Stromal cell of bone marrow (primary cell): ENCODE results near the gene MDP1.
"Not testable (repeated sequence)": the region's sequence is repeated elsewhere in the genome, so short reads cannot be mapped to it uniquely, and the experiment has no call there.

Source experiments
- DNase-seq: peaks from one replicate; pipeline ENCODE4 v3.0.0-alpha.2; 2012; ENCODE audit warnings: low read depth

Gene MDP1

DNA sequence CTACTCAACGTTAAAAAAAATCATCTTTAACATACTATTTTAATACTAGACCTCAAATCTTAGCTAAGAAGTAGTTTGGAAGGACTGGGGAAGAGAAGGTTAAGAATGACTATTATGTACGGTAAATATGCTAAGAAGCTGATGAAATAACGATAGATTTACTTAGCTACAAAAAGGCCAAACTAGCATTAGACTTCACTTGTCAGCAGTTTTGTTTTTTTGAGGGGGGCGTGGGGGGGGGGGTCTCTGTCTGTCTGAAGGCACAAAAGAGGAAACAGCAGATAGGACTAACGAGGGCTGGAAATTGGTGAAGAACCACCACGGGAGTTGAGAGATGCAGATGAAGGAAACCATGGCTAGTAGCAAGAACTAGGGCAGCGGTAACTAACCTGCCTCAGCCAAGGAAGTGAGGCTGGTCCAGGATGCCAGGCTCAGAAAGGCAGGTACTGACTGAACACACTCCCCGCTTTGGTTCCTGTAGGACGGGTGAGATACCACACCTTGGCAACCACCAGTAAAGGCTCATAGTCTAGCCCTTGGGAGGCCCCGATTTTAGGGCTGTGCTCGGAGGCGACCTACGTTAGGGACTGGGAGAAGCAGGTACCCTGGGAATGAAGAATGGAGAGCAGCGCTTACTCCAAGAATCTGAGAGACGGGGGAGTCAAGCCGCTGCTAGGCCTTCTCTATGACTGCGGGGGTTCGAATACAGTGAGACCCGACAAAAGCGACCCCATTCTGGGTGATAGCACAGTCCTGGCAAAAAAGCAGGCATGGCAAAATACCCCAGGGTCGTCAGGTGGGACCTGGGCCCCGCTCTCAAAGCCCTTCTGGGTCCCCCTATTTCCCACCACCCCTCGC, 15.6 kb upstream of the MDP1 start:
- DNase-seq: no peak

DNA sequence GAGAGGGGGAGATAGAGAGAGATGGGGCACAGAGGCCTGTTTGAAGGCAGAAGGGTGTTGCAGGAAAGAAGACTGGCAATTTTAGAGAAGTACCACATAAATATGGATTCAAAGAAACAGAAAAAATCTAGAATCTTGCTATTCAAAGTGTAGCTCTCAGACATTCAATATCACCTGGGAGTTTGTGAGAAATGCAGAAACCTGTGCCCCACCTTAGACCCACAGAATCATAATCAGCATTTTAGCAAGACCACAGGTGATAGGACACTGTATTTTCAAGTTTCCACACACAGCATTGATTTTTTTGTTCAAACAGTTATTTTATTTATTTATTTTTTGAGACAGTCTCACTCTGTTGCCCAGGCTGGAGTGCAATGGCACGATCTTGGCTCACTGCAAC, 13.0 kb upstream of the MDP1 start:
- DNase-seq: no peak

DNA sequence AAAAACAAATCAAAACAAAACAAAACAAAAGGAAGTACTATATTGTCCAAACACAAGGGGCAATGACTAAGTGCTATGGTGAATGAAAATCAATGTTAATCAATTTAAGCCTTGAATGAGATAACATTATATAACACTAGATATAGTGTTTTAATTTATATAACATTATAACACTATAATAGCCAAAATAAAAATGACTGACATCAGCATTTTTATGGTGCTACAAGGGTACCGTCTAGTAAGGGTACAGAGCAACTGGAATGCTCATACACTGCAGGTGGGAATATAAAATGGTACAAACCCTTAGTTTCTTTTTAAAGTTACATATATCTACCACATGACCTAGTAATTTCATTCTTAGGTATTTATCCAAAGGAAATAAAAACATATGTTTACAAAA, 10.6 kb upstream of the MDP1 start:
- DNase-seq: no peak

DNA sequence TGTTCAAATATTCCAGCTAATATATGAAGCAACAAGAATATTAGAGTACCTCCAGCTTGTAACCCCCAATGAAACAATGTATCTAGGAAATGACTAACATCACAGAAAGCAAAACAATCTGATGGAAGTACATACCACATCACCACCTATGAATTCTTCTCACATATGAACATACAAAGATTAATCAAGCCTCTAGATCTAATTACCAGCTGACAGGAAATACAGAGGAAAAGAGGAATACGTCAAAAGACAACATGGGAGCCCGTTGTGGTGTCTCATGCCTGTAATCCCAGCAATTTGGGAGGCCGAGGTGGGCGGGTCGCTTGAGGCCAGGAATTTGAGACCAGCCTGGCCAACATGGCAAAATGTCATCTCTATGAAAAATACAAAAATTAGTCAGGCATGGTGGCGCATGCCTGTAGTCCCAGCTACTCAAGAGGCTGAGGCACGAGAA, 8.8 kb upstream of the MDP1 start:
- DNase-seq: no peak

DNA sequence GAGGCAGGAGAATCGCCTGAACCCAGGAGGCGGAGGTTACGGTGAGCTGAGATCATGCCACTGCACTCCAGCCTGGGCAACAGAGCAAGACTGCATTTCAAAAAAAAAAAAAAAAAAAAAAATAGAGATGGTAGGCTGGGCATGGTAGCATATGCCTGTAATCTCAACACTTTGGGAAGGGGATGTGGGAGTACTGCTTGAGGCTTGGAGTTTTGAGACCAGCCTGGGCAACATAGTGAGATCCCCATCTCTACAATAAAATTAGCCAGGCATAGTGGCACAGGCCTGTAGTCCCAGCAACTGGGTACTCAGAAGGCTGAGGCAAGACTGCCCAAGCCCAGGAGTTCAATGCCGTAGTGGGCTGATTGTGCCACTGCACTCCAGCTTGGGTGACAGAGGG, 7.1 kb upstream of the MDP1 start:
- DNase-seq: not testable (repeated sequence)

DNA sequence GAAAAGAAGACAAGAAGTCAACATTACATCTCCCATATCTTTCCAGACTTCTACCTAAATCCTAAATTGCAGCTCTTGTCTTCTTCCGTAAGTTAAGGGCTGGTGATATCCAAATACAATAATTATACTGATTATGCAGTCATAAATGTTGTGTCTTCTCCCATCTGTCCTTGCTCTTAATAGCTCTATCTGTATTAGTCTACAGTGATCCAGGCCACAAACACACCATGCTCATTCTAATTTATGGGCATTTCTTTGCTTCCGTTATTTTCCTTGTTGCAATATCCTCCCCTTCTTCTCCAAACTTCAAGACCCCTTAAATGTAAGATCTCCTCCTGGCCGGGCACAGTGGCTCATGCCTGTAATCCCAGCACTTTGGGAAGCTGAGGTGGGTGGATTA, 3.7 kb upstream of the MDP1 start:
- no peak for DNase-seq

DNA sequence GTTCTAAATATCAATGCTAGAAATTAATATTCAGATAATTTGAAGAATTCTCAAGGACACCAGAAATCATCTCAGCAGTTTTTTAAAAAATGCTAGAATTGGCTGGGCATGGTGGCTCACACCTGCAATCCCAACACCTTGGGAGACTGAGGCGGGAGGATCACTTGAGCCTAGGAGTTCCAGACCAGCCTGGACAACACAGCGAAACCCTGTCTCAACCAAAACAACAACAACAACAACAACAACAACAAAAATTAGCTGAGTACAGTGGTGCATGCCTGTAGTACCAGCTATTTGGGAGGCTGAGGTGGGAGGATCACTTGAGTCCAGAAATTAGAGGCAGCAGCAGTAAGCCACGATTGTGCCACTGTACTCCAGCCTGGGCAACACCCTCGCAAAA, 3.2 kb upstream of the MDP1 start:
- no peak for DNase-seq

DNA sequence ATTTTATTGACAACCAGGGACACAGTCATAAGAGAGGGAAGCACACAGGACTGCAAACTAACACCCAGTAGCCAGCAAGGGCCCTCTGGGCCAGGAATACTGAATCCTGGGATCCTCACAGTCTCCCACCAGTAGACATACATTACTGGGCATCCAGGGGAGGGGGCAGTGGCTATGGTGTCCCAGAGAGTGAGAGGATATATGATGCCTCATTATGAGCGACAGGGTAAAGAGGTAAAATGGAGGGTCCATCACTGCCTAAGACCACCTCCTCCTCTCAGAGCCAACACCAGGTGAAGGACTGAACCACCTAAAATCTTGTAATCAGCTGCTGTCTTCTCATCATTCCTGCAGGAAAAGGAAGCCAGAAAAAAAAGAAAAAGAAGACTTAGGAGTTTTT, 1.0 kb upstream of the MDP1 start:
- not testable (repeated sequence) for DNase-seq

DNA sequence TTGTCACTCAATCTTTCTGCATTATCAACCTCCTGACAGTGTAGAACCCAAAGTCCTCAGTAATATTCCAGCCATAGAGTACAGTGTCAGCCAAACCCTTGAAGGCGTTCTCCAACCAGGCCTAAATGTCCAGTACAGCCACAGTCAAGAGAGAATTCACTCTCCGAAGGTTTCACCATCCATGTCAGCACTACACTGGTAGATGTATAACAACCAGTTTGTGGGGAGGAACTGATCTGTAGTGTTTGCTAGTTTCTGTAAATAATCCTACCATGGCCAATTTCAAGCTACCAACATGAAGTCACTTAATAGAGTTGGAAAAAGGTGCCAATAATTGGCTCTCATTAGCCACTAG, 456 bp upstream of the MDP1 start:
- DNase-seq: no peak

DNA sequence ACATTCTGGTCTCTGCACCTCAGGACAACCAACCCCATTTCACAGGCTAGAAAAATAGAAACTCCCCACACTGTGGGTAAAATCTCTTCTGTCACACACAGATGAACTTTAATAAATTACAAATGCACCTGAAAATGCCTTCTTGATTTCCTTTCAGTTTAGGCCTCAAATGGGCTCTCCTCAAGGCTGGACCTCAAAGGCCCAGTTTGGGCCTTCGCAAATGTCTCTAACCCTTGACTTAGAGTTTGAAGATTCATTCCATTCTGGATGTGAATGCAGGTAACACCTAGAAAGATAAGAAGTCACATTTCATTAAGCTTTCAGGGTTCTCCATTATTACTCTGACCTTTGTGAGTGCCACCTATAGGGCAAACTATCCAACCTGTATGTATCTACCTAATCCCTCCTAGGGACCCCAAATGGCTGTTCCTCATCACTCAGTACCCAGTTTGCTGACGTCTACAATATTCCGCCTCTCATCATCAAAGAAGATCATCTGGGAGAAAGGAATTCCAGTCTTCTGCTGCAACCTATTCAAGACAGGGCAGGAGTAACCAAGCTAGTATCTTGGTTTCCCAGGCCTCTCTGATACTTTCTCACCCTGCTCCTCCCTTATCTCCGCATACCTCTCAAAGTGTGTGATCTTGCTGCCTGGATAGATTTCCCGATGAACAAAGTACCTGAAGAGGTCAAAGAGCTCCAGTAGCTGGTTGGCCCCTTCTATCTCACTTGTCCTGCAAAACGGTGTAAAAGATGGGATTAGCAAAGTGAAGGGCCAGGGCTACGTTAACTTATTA, 1.8 kb downstream of the MDP1 start:
- DNase-seq: no peak

DNA sequence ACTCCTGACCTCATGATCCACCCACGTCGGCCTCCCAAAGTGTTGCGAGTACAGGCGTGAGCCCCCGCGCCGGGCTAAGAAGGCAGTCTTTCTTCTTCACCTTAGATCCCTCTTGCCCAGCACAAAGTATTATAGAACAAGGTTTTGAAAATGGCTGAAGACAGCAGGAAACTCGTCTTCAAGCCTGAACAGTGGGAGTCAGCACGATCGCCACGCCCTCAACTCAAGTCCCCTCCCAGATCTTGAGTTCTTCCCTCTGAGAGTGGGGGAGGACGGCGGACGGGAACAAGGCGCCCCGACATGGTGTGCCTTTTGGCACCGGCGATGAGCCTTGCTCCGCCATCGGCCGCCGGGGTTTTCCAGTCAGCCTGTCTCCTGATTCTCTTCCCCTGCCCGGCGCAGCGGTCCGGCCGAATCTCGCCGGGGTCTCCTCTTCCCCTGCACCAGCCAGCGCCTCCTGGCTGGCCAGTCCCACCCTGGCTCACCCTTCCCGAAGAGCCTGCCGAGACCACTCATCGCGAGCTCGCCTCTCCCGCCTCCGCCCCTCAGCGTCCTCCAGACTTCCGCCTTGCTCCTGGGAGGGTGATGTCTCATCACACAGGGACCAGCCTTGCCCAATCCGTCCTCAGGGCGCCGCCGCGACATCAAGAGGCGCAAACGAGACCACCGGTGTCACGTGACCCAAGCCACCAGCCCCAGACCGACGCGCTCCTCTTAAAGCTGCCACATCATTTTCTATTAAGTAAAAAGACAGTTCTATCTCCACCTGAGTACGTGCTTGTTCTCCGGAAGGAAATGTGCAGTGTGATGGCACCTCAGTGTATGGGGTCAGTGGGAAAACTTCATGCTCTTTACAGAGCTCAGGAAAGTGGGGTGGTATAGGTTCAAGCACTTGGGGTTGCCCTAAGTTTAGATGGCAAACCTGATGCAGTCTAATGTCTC, 2.7 kb downstream of the MDP1 start, which contains the start of gene CHMP4A:
TSS of gene CHMP4A (minus strand) at position 565 of the 942 bp plus-strand sequence. CDS start at position 516, 49 bp downstream.
- peak; percentile 97 for DNase-seq

DNA sequence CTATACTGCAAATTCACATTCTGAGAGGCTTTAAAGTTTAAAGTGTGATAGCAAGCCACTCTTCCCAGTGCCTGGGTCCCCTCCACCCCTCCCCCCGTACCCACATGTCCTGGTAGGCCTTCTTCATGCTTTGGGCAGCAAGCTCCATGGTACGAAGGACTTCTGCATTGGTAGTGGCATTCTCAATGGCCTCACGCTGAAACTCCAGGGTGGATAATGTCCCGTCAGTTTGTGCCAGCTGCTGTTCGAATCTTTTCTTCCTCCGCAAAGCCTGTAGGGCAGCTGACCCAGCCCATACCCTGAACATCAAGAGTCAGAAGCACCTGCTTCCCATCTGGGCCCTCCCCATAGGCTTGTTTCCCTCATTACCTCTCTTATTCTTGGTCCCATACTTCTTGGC, 4.6 kb downstream of the MDP1 start:
- no peak for DNase-seq

DNA sequence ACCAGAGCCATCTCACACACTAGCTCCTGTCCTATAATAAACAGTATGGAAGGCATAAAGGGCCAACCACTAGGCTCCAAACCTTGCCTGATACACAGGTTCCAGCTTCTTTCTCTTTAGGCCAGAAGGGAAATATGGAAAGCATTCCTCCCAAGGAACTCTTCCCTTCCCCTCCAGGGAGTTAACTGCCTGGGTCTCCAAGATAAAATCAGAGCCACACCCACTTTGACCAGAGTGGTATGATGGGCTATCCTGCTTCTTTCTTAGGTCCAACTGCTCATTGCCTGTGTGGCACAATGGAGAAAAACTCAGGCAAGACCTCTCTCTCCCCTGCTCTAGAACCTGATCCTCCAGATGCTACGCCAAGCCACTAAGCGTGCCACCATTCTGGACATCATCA, 8.2 kb downstream of the MDP1 start:
- no peak for DNase-seq

DNA sequence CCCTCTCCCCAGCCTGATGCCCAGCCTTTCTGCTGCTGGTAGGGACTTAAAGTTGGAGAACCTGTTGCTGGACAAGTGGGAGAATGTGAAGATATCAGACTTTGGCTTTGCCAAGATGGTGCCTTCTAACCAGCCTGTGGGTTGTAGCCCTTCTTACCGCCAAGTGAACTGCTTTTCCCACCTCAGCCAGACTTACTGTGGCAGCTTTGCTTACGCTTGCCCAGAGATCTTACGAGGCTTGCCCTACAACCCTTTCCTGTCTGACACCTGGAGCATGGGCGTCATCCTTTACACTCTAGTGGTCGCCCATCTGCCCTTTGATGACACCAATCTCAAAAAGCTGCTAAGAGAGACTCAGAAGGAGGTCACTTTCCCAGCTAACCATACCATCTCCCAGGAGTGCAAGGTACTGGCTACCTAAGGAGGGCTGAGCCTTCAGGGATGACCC, 8.7 kb downstream of the MDP1 start:
- DNase-seq: no peak

DNA sequence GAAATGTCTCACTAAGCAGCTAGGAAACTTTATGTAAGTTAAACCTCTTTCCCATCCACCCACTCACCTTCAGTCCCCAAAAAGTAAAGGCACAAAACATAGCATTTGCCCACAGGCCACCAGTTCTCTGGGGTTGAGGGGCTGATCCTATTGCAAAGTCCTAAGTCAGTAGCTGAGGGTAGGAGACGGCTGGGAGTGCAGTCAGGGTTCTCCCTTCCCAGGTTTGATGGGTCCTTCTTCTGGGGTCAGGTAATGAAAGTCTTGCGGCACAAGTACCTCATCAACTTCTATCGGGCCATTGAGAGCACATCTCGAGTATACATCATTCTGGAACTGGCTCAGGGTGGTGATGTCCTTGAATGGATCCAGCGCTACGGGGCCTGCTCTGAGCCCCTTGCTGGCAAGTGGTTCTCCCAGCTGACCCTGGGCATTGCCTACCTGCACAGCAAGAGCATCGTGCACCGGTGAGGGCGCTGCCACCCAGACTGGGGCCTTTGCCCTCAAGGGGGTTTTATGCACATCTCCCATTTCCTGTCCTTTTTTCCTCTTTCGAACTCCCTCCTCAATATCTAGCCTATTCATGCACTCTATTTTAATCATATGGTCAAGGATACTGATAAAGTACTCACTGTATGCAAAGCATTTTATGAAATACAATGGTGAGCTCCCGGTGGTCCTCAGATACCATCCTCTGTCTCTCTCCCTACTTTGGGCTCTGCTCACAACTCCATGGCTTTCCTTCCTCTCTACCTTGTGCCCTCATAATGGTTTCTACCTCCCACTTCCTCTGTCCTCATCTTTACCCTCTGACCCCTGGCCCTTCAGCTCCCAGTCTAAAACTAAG, 9.4 kb downstream of the MDP1 start:
- no peak for DNase-seq

DNA sequence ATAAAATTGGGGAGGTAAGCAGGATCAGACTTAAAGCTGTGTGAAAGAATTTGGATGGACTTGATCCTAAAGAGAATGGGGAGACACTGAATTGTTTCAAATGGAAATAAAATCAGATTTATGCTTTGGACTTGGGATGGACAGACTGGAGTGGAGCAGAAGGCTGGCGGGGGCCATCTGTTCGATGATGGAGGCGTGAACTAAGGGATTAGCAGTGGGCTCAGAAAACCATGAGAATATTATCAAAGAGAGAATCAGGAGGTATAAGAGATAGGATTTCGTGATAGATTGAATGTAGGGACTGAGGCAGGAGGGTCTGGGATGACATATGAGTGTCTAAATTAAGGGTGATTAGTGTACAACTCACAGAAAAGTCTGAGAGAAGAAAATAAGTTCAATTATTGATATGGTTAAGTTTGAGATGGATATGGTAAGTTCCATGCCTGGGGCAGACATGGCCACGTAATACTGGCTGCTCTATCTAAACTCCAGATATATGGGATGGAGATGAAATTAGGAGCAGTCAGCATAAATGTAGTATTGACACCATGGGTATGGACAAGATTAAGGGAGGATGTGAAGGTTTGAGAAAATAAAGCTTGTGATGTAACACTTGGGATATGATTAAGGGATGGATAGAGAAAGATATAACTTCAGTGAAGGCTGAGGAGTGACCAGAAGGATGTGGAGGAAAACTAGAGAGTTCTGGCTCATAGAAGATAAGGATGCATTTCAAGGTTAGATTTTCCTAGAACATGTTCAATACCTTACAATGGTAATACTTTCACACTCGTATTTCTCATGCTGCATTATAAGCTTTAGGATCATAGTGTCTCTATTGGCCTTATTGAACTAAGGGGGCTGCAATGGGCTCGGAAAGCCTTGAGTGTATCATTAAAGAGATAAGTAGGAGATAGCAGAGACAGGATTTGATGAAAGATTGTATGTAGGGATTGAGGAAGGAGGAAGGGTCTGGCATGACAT, 11.4 kb downstream of the MDP1 start:
- no peak for DNase-seq

DNA sequence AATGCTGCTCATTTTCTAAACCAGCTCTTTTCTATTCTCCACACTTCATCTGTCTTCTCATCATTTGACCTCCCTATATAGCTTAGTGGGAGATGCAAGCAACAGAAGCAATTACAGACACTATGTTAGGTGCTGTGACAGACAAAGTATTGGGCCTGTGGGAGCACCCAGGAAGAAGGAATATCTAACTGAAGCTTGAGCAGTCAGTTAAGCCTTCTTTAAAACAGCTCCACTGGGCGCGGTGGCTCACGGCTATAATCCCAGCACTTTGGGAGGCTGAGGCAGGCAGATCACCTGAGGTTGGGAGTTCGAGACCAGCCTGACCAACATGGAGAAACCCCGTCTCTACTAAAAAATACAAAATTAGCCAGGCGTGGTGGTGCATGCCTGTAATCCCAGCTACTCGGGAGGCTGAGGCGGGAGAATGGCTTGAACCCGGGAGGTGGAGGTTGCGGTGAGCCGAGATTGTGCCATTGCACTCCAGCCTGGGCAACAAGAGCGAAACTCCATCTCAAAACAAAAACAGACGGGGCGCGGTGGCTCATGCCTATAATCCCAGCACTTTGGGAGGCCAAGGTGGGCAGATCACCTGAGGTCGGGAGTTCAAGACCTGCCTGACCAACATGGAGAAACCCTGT, 12.5 kb downstream of the MDP1 start:
- not testable (repeated sequence) for DNase-seq

DNA sequence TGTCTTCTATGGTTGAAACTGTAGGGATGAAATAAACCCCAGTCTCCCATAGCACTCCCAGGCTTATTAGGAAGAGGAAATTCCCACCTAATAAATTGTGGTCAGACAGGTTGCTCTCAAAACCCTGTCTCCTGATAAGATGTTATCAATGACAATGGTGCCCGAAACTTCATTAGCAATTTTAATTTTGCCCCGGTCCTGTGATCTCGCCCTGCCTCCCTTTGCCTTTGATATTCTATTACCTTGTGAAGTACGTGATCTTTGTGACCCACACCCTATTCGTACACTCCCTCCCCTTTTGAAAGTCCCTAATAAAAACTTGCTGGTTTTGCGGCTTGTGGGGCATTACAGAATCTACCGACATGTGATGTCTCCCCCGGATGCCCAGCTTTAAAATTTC, 13.3 kb downstream of the MDP1 start:
- not testable (repeated sequence) for DNase-seq

DNA sequence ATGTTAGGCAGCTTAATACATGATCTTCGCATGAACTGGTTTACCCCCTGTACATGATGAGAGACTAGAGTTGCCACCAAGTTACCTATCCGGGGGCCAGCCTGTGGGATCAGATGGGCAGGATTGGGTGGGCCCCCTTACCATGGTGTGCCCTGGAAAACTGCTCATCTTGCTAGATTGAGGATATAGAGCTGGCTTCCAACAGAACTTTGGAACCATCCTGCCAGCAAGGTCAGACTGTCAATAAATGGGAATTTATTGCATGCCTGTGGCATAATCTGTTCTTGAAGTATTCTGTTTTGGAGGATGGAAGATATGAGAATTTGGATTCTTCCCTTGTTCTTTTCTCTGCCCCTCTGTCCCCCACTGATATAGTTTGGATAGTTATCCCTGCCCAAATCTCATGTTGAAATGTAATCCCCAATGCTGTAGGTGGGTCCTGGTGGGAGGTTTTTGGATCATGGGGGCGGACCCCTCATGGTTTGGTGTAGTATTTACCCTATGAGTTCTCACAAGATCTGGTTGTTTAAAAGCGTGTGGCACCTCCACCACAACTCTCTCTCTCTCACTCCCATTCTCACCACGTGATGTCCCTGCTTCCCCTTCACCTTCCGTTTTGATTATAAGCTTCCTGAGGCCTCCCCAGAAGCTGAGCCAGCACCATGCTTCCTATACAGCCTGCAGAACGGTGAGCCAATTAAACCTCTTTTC, 16.9 kb downstream of the MDP1 start:
- no peak for DNase-seq
